SJCRH30 (cell line): ENCODE measurements around the gene VPS37C. TPM values are rescaled to one million over a fixed set of nuclear protein-coding genes. Genes with fewer than 3 reads are reported as not detected.
A peak's percentile ranks its signal among the peaks of the same experiment; 100 is the strongest.
"Not testable (repeated sequence)": the region's sequence is repeated elsewhere in the genome, so short reads cannot be mapped to it uniquely, and the experiment has no call there.

Experiments
- DNase-seq, 2 experiments: peaks; one replicate each; pipeline ENCODE4 v3.0.0-alpha.2; 2015 to 2020
- H3K27ac ChIP-seq: fragments of 250-450 bp; sonication (Bioruptor Pico); 2 replicates; pipeline ENCODE4 v1.5.1; 2020; ENCODE audit warnings: mild to moderate bottlenecking, moderate library complexity
- H3K27me3 ChIP-seq: fragments of 250-450 bp; sonication (Bioruptor Pico); 2 replicates; pipeline ENCODE4 v1.5.1; 2020; ENCODE audit warnings: mild to moderate bottlenecking, moderate library complexity
- H3K36me3 ChIP-seq: fragments of 250-450 bp; sonication (Bioruptor Pico); 2 replicates; pipeline ENCODE4 v1.5.1; 2020; ENCODE audit warnings: mild to moderate bottlenecking, moderate library complexity
- H3K4me1 ChIP-seq: fragments of 250-450 bp; sonication (Bioruptor Pico); 2 replicates; pipeline ENCODE4 v1.5.1; 2020; ENCODE audit warnings: mild to moderate bottlenecking, moderate library complexity
- H3K4me3 ChIP-seq: fragments of 250-450 bp; sonication (Bioruptor Pico); 2 replicates; pipeline ENCODE4 v1.5.1; 2020; ENCODE audit warnings: mild to moderate bottlenecking, moderate library complexity
- H3K9me3 ChIP-seq: fragments of 250-450 bp; sonication (Bioruptor Pico); replicated peaks from 2 replicates; pipeline ENCODE4 v1.5.1; 2020; ENCODE audit warnings: mild to moderate bottlenecking, moderate library complexity
- total RNA-seq: library from RNA; depleted of rRNA; stranded (reverse); fragments of >200 nt; shearing (Covaris generic); gene quantifications from 2 replicates; pipeline ENCODE4 v1.2.3, GENCODE V29; 2014

Gene VPS37C
- total RNA-seq, 1 experiment from 2014 or later = 11.6 TPM

DNA sequence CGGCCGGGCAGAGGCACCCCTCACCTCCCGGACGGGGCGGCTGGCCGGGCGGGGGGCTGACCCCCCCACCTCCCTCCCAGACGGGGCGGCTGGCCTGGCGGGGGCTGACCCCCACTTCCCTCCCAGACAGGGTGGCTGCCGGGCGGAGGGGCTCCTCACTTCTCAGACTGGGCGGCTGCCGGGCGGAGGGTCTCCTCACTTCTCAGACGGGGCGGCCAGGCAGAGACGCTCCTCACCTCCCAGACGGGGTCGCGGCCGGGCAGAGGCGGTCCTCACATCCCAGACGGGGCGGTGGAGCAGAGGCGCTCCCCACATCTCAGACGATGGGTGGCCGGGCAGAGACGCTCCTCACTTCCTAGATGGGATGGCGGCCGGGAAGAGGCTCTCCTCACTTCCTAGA is 5.1 kb upstream of the VPS37C start:
- not testable (repeated sequence) for H3K27me3 ChIP-seq, H3K27ac ChIP-seq, H3K36me3 ChIP-seq, H3K4me1 ChIP-seq, H3K4me3 ChIP-seq, DNase-seq, H3K9me3 ChIP-seq

DNA sequence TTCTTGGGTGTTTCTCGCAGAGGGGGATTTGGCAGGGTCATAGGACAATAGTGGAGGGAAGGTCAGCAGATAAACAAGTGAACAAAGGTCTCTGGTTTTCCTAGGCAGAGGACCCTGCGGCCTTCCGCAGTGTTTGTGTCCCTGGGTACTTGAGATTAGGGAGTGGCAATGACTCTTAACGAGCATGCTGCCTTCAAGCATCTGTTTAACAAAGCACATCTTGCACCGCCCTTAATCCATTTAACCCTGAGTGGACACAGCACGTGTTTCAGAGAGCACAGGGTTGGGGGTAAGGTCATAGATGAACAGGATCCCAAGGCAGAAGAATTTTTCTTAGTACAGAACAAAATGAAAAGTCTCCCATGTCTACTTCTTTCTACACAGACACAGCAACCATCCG is 4.6 kb upstream of the VPS37C start:
- not testable (repeated sequence) for H3K4me1 ChIP-seq, H3K9me3 ChIP-seq, H3K27ac ChIP-seq, DNase-seq, H3K4me3 ChIP-seq, H3K36me3 ChIP-seq, H3K27me3 ChIP-seq

DNA sequence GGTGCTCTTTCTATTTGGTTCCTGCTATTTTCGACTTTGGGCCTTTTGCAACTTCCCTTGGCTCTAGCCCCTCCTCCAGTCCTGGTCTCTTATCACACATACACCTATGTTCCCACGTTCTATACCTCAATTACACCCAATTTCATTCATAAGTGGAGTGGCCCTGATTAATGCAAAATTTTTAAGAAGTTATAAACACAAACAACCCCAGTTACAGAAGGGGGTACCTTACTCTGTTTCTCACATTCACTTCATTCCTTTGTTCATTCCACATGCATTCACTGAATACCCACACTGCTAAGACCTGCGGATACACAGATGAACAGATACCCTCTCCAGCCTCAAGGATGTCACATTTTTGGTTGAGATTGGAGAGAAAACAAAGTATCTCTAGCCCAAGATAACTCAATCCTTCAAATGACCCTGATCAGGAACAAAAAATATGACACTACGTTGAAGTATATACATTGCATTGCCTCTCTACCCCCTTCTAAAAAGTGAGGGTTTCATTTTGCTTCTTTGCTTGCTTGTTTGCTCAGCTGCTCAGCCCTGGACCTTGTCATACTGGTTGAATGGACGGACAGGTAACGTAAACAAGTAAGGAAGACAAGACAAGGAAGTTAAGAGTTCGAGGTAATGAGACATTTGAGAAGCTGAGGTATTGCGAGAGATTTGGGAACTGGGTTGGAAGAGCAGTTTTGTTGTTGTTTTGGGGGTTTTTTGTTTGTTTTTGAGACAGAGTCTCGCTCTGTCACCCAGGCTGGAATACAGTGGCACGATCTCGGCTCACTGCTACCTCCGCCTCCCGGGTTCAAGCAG is 3.6 kb upstream of the VPS37C start:
- no peaks in the 10 kb centered on the region for H3K9me3 ChIP-seq
- no peak for DNase-seq
- no peak overlapping the region for H3K27ac ChIP-seq
- H3K4me3 ChIP-seq = no peak overlapping the region
- H3K27me3 ChIP-seq = no peaks in the 10 kb centered on the region
- peaks cover 9% of the 10 kb centered on the region for H3K4me1 ChIP-seq
- no peaks in the 10 kb centered on the region for H3K36me3 ChIP-seq

DNA sequence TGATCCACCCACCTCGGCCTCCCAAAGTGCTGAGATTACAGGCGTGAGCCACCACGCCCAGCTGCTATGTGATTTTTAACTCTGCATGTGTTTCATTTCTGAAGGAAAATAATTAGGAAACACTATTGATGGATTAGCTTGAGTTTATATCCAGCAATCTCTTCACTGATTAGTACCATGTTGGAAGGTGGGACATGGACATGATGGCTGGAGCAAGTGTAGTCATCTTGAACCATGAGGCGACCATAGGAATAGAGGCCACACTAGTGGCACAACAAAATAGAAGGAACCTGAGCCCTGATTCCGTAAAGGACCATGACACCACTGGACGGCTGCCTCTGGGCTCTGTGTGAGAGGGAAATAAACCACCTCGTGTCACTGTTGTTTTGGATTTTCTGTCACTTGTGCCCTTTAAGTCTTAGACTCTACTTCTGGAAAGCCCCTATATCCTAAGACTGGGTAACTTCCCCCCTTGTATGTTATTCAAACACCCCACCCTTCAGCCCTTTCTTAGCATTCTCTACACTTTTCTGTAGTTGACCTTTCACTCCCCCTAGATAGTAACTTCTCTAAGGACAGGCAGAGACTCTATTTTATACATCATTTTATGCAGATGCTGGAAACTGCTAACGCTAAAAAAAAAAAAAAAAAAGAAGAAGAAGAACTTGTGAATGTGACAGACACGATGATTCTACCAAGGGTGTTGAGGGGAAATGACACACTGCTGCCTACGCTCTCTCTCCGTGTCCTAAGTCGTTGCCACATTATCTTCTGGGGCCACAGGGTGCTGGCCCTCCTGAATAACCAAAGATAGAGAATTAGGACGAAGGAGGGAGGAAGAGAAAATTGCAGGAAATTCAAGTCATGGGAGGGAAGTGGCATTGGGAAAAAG is 2.7 kb upstream of the VPS37C start:
- no peak overlapping the region for H3K4me3 ChIP-seq
- no peaks in the 10 kb centered on the region for H3K27me3 ChIP-seq
- H3K36me3 ChIP-seq = no peaks in the 10 kb centered on the region
- no peak for DNase-seq
- H3K27ac ChIP-seq = no peak overlapping the region
- no peaks in the 10 kb centered on the region for H3K9me3 ChIP-seq
- H3K4me1 ChIP-seq = peaks cover 9% of the 10 kb centered on the region

DNA sequence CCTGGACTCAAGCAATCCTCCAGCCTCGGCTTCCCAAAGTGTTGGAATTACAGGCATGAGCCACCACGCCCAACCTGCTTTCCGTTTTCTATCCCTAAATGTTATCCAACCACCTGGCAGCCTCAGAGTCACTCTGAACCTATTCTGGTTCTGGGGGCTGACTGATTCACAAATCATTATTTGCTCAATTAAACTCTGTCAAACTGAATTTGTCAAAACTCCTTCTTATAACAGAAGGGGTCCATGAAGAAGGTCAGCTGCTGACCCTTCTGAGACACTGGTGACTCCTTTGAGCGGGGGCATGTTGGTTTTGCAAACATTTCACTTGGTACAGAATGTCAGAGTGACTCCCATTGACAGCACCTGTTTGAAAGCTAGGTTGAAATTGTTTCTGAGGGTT is 1.8 kb upstream of the VPS37C start:
- H3K9me3 ChIP-seq = no peaks in the 10 kb centered on the region
- no peak overlapping the region for H3K27ac ChIP-seq
- DNase-seq = no peak
- peaks cover 9% of the 10 kb centered on the region for H3K4me1 ChIP-seq
- no peaks in the 10 kb centered on the region for H3K36me3 ChIP-seq
- no peak overlapping the region for H3K4me3 ChIP-seq
- H3K27me3 ChIP-seq = no peaks in the 10 kb centered on the region

DNA sequence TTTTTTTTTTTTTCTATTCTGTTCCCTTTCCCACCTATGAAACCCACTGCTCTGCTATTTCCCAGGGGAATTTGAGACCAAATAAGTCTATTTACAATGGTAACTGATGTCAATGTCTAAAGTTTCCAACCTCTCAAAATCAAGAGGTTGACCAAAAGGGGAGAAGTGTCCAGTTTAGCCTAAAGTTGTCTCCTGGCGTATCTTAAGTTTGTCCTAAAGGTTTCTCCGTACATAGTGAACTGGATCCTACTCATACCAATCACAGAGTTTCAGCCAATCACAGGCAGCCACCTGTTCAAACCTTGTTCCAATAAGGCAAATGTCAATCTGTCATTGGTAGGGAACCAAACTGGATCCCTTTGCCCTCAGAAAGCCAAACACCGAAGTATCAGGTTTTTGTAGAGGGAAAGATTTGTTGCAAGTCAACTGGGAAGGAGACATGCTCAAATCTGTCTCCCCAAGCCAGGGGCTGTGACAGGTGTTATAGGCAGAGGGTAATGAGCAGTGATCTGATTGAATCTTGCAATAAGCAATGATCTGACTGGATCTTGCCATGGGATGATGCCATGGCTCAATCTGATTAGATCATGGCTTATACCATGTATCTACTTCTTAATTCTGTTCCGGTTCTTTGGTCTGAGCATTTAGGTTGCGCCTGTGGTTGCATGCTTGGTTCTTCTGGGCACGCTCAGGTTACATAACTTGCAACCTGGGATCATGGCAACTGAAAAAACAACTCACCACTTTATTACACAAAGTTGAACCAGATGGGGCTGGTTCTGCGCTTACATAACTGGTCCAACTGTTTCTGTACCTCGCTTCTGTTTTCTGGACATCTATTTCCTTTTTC is 1.1 kb upstream of the VPS37C start:
- H3K27ac ChIP-seq = peak overlapping the region; percentile 77
- no peaks in the 10 kb centered on the region for H3K27me3 ChIP-seq
- peak overlapping the region; percentile 67 for H3K4me3 ChIP-seq
- peaks cover 9% of the 10 kb centered on the region for H3K4me1 ChIP-seq
- no peaks in the 10 kb centered on the region for H3K36me3 ChIP-seq
- H3K9me3 ChIP-seq = no peaks in the 10 kb centered on the region
- peak; percentile 26 to 66 for DNase-seq

DNA sequence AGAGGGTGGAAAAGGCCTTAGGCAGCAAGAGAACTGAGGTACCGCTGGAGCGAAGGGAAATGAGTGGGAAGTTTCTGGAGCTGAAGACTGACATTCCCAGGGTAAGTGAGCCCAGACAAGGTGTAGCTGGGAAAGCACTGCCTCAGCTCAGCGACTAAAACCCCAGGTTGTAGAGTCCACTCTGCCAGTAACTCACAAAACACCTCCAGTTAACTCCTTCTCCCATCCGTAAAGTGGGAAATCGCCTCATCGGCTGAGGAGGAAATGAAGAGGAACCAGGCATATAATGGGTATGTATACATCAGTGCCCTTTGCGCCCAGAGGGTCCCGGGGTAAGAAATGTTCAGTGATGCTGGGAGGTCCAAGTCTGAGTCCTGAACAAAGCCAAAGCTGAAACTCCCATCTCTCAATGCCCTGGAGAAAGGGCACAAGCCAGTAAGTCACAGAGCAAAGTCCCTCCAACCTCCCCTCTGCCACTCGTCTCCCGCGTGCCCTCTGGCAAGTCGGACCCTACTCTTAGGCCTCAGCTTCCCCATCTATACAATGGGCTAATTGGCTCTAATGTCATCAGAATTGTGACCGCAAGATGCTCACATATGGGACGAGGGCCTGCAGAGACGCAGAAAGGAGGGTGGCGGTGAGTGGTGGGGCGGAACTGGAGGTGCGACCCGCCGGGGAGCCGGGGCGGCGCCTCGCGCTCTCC is 588 bp downstream of the VPS37C start:
- peak overlapping the region; percentile 77; the same call in 1 of the 2 replicates for H3K27ac ChIP-seq

DNA sequence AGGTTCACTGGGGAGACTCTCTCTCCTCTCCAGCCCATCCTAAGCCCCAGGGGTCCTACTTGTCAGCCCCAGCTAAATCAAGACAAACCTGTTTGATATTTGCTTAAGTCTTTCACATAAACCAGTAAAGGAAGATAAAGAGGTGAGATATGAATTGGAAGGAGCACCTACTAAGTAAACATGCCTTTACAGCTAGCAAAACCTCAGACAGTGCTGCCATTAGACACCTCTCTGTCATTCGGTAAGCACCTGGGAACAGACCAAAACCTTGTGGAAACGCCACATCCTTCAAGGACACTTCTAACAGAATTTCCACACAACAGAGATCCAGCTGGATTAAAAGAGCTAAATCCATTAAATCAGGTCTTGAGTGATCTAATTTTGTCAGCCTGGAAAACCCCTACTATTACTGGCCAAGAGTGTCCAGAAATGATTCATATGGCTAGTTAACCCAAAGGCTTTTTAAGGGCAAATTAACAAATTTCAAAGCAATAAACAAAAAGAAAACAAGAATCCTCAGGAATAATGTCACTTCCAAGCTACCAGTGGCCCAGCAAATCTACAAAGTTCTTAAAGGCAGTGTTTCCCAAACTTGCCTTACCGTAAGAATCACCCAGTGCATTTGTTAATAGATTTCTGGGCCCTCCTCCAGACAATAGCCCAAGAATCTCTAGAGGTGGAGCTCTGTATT is 2.4 kb downstream of the VPS37C start:
- Histone ChIP-seq H3K27ac (no peak overlapping the region), H3K4me1 (peaks cover 9% of the 10 kb centered on the region), H3K4me3 (no peak overlapping the region), H3K27me3 (no peaks in the 10 kb centered on the region), H3K9me3 (no peaks in the 10 kb centered on the region; the same call in 1 of the 2 replicates), H3K36me3 (no peaks in the 10 kb centered on the region; the same call in 1 of the 2 replicates)
- no peak for DNase-seq

More for the DNA sequence above, 588 bp downstream of the VPS37C start:
- DNase-seq = peak in 1 of 2 experiments; percentile 14
- Histone ChIP-seq H3K4me1 (peaks cover 9% of the 10 kb centered on the region), H3K9me3 (no peaks in the 10 kb centered on the region), H3K4me3 (peak overlapping the region; percentile 67), H3K36me3 (no peaks in the 10 kb centered on the region; the same call in 1 of the 2 replicates), H3K27me3 (no peaks in the 10 kb centered on the region)

DNA sequence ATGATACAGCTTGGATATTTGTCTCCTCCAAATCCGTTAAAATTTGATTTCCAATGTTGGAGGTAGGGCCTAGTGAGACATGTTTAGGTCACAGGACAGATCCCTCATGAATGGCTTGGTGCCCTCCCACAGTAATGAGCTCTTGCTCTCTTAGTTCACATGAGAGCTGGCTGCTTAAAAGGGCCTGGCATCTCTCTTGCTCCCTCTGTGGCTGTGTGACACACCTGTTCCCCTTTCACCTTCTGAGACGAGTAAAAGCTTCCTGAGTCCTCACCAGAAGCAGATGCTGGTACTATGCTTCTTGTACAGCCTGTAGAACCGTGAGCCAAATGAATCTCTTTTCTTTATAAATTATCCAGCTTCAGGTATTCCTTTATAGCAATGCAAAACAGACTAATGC is 3.5 kb downstream of the VPS37C start:
- H3K4me3 ChIP-seq = no peak overlapping the region
- no peaks in the 10 kb centered on the region for H3K27me3 ChIP-seq

DNA sequence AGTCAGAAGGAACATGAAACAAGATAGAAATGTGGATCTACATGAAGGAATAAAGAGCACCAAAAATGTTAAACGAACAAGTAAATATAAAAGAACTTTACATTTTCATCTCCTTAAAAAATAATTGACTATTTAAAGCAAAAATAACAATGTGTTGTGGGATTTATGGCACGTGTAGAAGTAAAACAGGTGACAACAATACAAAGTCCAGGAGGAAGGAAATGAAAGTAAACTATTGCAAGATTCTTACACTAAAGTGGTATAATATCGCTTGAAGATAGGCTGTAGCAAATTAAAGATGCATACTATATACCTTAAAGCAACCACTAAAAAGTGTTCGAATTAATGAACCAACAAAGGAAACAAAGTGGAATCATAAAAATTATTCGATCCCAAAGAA is 5.5 kb downstream of the VPS37C start:
- no peak overlapping the region for H3K4me3 ChIP-seq
- no peaks in the 10 kb centered on the region; the same call in 1 of the 2 replicates for H3K9me3 ChIP-seq
- no peak overlapping the region for H3K27ac ChIP-seq
- peaks cover 20% of the 10 kb centered on the region for H3K4me1 ChIP-seq
- H3K27me3 ChIP-seq = no peaks in the 10 kb centered on the region
- DNase-seq = no peak
- no peaks in the 10 kb centered on the region; the same call in 1 of the 2 replicates for H3K36me3 ChIP-seq

More for the DNA sequence above, 3.5 kb downstream of the VPS37C start:
- Histone ChIP-seq H3K4me1 (peaks cover 15% of the 10 kb centered on the region), H3K27ac (no peak overlapping the region), H3K36me3 (no peaks in the 10 kb centered on the region; the same call in 1 of the 2 replicates), H3K9me3 (no peaks in the 10 kb centered on the region; the same call in 1 of the 2 replicates)
- no peak for DNase-seq

DNA sequence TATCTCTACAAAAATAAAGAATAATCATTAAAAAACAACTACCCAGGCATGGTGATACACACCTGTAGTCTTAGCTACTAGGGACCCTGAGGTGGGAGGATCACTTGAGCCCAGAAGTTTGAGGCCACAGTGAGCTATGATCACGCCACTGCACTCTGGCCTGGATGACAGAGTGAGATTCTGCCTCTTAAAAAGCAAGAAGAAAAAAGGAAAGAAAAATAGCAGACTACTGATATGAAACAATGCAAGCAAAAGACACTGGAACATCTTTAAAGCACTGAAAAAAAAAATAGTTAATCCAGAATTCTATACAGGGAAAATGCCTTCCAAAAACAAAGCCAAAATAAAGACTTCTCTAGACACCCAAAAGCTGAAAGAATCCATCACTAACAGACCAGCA is 5.9 kb downstream of the VPS37C start:
- Histone ChIP-seq H3K9me3 (no peaks in the 10 kb centered on the region; the same call in 1 of the 2 replicates), H3K27ac (no peak overlapping the region), H3K4me3 (no peak overlapping the region), H3K36me3 (no peaks in the 10 kb centered on the region; the same call in 1 of the 2 replicates), H3K27me3 (no peaks in the 10 kb centered on the region), H3K4me1 (peaks cover 20% of the 10 kb centered on the region)
- no peak for DNase-seq

DNA sequence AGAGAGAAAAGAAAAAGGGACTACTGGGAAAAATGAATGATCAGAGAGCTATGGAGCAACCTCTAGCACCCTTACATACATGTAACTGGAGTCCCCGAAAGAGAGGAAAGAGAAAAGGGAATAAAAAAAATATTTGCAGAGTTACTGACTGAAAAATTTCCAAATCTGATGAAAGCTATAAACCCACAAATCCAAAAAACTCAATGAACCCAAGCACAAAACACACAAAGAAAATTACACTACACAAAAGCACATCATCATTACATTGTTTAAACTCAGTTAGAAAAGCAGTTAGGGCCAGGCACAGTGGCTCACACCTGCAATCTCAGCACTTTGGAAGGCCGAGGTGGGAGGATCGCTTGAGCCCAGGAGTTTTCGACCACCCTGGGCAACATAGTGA is 6.7 kb downstream of the VPS37C start:
- H3K9me3 ChIP-seq = no peaks in the 10 kb centered on the region; the same call in 1 of the 2 replicates
- no peak overlapping the region for H3K27ac ChIP-seq
- peaks cover 28% of the 10 kb centered on the region for H3K4me1 ChIP-seq
- no peak overlapping the region for H3K4me3 ChIP-seq
- DNase-seq = no peak
- no peaks in the 10 kb centered on the region for H3K27me3 ChIP-seq
- H3K36me3 ChIP-seq = no peaks in the 10 kb centered on the region; the same call in 1 of the 2 replicates

DNA sequence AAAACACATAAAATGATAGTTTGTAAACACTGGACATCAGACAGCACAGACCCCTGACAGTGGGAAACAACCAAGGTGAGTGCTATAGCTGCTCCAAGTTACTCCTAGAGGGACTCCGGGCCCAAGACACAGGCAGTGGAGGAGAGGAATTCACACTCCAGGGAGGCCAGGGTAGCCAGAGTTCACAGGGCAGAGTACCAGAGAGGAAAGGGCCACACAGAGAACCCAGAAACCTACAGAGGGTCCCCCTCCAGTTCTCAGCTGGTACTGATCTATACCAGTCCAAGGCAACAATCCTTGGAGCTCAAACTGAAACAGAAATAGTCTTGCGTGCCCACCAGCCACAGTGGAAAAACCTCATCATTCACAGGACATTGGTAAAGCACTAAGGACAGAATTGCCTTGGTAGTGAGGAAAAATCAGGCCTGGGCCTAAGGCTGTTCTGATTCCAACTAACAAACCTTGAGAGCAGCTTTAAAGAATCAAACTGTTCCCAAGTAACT is 7.6 kb downstream of the VPS37C start:
- H3K4me1 ChIP-seq = peaks cover 31% of the 10 kb centered on the region
- no peak for DNase-seq
- H3K36me3 ChIP-seq = no peaks in the 10 kb centered on the region; the same call in 1 of the 2 replicates
- H3K4me3 ChIP-seq = no peak overlapping the region
- no peaks in the 10 kb centered on the region for H3K27me3 ChIP-seq
- H3K27ac ChIP-seq = peak overlapping the region; percentile 32
- no peaks in the 10 kb centered on the region; the same call in 1 of the 2 replicates for H3K9me3 ChIP-seq
